HG03097 (cell line): ENCODE measurements around the gene ANKRD35.
"Not testable (repeated sequence)": the region's sequence is repeated elsewhere in the genome, so short reads cannot be mapped to it uniquely, and the experiment has no call there.

Experiments used
- ATAC-seq: cut with Tn5 transposase; IDR thresholded peaks from one replicate; pipeline ENCODE4 v1.9.1; 2021; ENCODE audit not compliant: unreplicated experiment, low FRiP score

The ANKRD35 gene

GRCh38 chr1:145858238-145858900, 27.3 kb downstream of the ANKRD35 start:
- ATAC-seq = no peak

- no peak for ATAC-seq
Measured at GRCh38 chr1:145857170-145857569, 28.5 kb downstream of the ANKRD35 start.

GRCh38 chr1:145855426-145855948, 30.2 kb downstream of the ANKRD35 start:
- no peak for ATAC-seq

GRCh38 chr1:145849356-145850160, 36.1 kb downstream of the ANKRD35 start:
- ATAC-seq = no peak

GRCh38 chr1:145847827-145848226, 37.8 kb downstream of the ANKRD35 start:
- no peak for ATAC-seq

GRCh38 chr1:145846201-145846612, 39.5 kb downstream of the ANKRD35 start:
- ATAC-seq = no peak

GRCh38 chr1:145845514-145846161, 40.0 kb downstream of the ANKRD35 start, which contains the start of gene NUDT17:
Gene NUDT17 (plus strand): TSS chr1:145845630. CDS start chr1:145845641, 11 bp downstream.
- peak; percentile 59 for ATAC-seq

- ATAC-seq = peak; percentile 71
Measured at GRCh38 chr1:145845144-145845513, 40.5 kb downstream of the ANKRD35 start.

GRCh38 chr1:145843031-145843430, 42.6 kb downstream of the ANKRD35 start:
- no peak for ATAC-seq

- ATAC-seq = no peak
Measured at GRCh38 chr1:145837656-145838055, 48.0 kb downstream of the ANKRD35 start.

- ATAC-seq = not testable (repeated sequence)
Measured at GRCh38 chr1:145830810-145831209, 54.9 kb downstream of the ANKRD35 start.

GRCh38 chr1:145828367-145829026, 57.2 kb downstream of the ANKRD35 start:
- ATAC-seq = no peak

- no peak for ATAC-seq
Measured at GRCh38 chr1:145827966-145828365, 57.7 kb downstream of the ANKRD35 start.

GRCh38 chr1:145826030-145826429, 59.6 kb downstream of the ANKRD35 start:
- no peak for ATAC-seq

- no peak for ATAC-seq
Measured at GRCh38 chr1:145824499-145824842, 61.2 kb downstream of the ANKRD35 start.

- ATAC-seq = peak; percentile 87
Measured at GRCh38 chr1:145823565-145824498, 61.8 kb downstream of the ANKRD35 start, which contains the start of the genes POLR3C and RNF115. Gene POLR3C (plus strand): TSS chr1:145824200. CDS start chr1:145825777, 1,577 bp downstream. Gene RNF115 (minus strand): TSS chr1:145824095. CDS start chr1:145823873, 222 bp downstream.

GRCh38 chr1:145822779-145823331, 62.8 kb downstream of the ANKRD35 start:
- ATAC-seq = not testable (repeated sequence)

GRCh38 chr1:145818095-145818494, 67.6 kb downstream of the ANKRD35 start:
- not testable (repeated sequence) for ATAC-seq
